ENCODE results near the gene NXPE2.
"Not testable (repeated sequence)": the region's sequence is repeated elsewhere in the genome, so short reads cannot be mapped to it uniquely, and the experiment has no call there.

The NXPE2 gene
- 0 reads per million in 4 donors for total RNA-seq

- DNase-seq, result no peak
Measured at GRCh38 chr11:114678125-114679036, at the start of gene NXPE2. Gene NXPE2, plus strand, starts transcription at chr11:114678527. Its CDS starts 49 bp downstream, at chr11:114678576.

DNA sequence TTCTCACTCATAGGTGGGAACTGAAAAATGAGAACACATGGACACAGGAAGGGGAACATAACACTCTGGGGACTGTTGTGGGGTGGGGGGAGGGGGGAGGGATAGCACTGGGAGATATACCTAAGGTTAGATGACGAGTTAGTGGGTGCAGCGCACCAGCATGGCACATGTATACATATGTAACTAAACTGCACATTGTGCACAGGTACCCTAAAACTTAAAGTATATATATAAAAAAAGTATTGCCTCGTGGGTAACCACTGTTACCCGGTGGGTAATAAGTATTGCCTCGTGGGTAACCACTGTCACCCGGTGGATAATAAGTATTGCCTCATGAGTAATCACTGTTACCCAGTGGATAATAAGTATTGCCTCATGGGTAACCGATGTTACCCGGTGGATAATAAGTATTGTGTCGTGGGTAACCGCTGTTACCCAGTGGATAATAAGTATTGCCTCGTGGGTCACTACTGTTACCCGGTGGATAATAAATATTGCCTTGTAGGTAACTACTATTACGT, 46.8 kb upstream of the NXPE2 start:
- peak in 1 of 5 donors; percentile 43 for DNase-seq

- DNase-seq, result not testable (repeated sequence)
Measured at GRCh38 chr11:114639440-114639839, 38.9 kb upstream of the NXPE2 start.

DNA sequence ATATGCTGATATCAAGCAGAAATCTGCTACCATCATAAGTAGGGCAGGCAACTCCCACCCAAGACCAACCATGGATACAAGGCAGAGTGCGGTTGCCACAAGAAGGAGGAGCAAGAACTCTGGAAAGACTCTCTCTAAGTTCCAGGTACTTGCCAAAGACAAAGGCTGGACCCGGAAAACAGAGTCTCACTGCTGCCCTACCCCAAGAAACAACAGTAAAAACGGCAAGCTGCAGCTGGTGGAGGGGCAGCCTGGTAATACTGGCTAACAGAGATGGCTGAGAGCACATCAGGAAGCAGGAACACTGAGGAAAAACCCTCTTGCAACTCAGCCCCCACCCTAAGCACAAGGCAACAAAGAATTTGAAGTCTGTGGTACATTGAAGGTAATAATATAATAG, 27.7 kb upstream of the NXPE2 start:
- no peak for DNase-seq

- DNase-seq, result no peak
Measured at GRCh38 chr11:114651145-114651718, 27.1 kb upstream of the NXPE2 start.

DNA sequence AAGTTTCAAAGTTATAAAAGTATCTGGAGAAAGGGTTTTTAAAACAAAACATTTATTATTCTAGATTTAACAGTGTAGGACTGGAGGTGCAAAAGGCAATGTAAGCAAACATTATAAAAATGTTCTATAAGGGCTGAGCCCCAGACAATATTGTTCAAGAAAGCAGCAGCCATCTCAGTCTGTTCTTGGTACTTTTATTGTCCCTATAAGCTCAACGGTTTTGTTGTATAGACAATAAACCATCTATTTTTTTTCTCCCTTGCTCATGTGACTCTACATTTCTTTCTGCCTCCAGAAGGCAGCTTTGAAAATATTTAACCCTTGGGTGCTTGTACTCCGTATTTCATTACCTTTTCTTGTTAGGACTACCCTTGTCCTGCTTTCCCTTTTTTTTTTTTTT, 25.2 kb upstream of the NXPE2 start:
- DNase-seq, result no peak

DNA sequence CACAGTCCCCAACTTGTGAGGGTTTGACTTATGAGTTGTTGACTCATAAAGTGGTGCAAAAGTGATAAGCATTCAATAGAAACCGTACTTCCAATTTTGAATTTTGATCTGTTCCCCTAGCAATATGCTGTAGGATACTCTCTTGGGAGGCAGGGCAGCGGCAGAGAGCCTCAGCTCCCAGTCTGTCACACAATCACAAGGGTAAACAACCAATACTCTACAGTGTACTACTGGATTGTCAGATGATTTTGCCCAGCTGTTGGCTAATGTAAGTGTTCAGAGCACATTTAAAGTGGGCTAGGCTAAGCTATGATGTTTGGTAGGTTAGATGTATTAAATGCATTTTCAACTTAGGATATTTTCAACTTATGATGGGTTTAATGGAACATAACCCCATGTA, 13.7 kb upstream of the NXPE2 start:
- DNase-seq, result no peak

DNA sequence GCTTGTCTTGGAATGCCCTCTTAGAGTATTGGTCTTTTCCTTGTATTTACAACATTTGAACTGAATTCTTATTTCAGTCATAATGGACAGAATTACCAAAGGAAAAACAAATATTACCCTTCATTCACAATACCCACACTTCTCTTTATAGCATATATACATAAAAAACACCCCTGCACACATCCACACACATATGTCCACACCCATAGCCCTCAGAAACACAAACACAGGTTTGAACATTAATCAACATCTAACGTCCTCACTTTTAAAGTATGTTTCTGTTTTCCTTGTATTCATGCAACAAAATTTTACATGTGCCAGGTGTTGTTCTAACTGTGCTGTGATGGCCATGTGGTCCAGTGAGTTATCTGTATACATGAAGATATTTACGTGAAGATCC, 11.6 kb upstream of the NXPE2 start:
- no peak for DNase-seq

DNA sequence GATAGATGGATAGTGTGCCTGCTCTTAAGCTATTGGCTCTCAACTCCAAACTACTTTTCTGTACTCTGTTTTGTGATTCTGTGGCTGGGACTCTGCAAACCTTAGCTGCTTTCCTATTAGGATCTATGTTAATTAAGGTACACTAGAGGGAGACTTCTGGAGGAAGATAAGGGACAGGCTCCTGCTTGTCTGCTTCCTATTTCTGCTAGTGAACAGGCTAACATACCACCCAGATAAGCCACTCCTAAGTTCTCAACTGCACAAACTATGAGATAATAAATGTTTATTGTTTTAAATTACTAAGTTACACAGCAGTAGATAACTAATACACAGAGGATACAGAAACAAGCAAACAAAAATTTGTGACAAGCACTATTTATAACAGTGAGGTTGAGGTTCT, 10.2 kb upstream of the NXPE2 start:
- no peak for DNase-seq

DNA sequence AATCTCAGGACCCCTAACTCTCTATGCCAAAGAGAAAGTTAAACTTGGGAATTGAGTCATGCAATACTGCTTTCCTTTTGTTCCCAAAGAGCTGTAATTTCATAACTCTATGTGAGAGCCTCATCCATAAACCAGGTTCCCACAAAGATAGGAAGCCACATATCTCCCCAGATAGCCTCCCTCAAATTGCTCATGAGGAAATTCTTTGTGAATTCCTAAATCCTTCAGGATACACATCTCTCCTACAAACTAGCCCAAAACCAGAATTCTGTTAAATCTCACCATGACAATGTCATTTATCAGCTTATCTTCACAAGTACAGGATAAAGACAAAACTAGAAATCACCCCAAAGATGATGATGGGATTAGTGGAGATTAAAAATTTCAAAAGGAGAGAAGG, 4.7 kb upstream of the NXPE2 start:
- no peak for DNase-seq

DNA sequence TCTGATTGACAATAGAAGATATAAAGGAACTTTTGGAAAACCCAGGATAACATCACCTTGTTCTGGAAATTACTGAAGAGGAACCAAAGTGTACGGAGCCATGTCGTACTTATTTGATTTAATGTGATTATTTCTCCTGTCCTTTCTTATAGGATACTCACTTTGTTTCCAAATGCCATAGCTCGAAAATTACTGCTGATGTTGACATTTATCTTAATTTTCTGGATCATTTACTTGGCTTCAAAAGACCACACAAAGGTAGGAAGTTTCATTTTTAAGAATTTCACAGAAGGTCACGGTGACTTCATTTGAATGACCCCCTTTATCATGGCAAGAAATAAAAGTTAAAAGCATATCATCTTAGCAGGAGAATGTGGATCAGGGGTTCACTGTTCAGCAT, 1.2 kb downstream of the NXPE2 start:
- DNase-seq, result no peak

- no peak for DNase-seq
Measured at GRCh38 chr11:114683007-114683406, 4.7 kb downstream of the NXPE2 start.

DNA sequence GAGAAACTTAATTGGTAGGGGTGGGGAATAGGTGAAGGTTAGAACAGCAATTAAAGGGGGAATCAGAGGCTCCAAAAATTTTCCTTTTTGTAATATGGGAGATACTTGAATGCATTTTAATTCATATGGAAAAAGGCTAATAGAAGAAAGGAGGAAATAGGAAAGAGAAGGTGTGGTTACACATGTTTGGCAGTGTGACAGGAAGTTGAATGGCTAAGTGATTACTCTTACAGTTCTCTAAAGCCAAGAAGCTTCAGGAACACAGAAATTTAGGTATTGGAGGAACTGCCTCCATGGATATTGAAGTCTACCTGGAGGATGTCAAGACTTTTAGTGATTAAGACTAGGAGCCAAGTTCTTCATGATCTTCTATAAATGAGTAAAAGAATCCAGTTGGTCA, 6.3 kb downstream of the NXPE2 start:
- DNase-seq, result no peak

GRCh38 chr11:114685097-114685496, 6.8 kb downstream of the NXPE2 start:
- DNase-seq, result no peak

GRCh38 chr11:114705280-114706024, 27.1 kb downstream of the NXPE2 start:
- DNase-seq, result no peak

- DNase-seq, result no peak
Measured at GRCh38 chr11:114709960-114710359, 31.6 kb downstream of the NXPE2 start.

DNA sequence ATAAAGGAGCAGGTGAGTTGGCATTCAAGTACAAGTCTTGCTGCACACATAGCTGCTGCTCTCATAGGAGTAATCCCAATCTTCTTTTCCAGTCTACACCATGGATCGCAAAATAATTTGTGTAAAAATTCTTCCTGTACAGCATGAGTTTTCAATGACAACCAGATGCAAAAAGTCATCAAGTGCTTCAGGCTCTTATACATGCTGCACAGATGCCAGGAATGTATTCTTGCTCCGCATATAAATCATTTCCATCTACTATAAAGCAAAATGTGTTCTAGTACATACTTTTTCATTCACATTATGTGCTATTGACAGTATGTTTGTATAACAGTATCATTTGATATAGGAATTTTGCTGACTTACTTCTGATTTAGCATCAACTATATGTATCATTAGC, 35.4 kb downstream of the NXPE2 start:
- no peak for DNase-seq

GRCh38 chr11:114719562-114719961, 41.2 kb downstream of the NXPE2 start:
- DNase-seq, result no peak

GRCh38 chr11:114724916-114725524, 46.7 kb downstream of the NXPE2 start:
- DNase-seq, result no peak

DNA sequence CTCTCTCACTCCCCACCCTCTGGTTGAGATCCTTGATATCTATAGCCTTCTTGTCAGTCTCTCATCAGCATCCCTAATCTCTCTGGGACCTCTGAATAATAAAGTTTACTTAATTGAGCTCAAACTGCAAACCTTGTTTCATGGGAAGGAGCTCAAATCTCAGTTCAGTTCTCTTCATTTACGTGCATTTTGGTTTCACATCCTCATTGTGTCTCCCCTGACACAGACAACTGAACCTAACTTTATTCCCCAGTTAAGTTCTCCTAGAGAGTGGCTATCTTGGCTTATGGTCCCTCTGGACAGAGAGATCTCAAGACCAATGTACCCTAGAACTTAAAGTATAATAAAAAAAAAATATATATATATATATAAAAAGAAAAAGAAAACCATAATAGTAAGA, 47.3 kb downstream of the NXPE2 start:
- DNase-seq, result no peak

GRCh38 chr11:114736806-114737205, 58.5 kb downstream of the NXPE2 start:
- no peak for DNase-seq

GRCh38 chr11:114738954-114739353, 60.6 kb downstream of the NXPE2 start:
- DNase-seq, result peak in 3 of 5 donors; percentile 1 to 42 (median 10)

DNA sequence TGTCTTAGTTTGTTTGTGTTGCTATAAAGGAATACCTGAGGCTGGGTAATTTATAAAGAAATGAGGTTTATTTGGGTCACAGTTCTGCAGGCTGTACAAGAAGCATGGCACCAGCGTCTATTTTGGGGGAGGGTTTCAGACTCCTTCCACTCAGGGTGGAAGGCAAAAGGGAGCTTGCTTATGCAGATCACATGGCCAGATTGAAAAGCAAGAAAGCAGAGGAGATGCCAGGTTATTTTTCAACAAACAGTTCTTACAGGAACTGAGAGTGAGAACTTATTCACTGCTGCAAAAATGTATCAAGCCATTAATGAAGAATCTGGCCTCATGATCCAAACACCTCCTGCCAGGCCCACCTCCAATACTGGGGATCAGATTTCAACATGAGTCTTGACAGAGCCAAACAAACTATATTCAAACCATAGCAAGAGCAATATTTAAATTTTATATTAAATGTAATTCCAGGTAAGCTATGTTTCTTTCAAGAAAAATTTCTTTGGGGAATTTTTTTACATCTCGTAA, 66.9 kb downstream of the NXPE2 start:
- no peak for DNase-seq
